H4 (cell line): ENCODE measurements around the gene NALCN. TPM values are rescaled to one million over a fixed set of nuclear protein-coding genes. Genes with fewer than 3 reads are reported as not detected.

ENCODE experiments used
- DNase-seq: peaks from one replicate; pipeline ENCODE4 v3.0.0-alpha.2; 2015; ENCODE audit warnings: low spot score
- total RNA-seq: library from RNA; depleted of rRNA; stranded (reverse); fragments of >200 nt; shearing (Covaris generic); gene quantifications from 2 replicates; pipeline ENCODE4 v1.2.3, GENCODE V29; 2014

NALCN gene
- total RNA-seq, 1 experiment from 2014 or later = 0.27 TPM

GRCh38 chr13:101127741-101128353 is 288.5 kb downstream of the NALCN start:
- peak; percentile 9 for DNase-seq

GRCh38 chr13:101123028-101123427 is 293.3 kb downstream of the NALCN start:
- DNase-seq = no peak

- DNase-seq = no peak
These were observed 294.7 kb downstream of the NALCN start for GRCh38 chr13:101121608-101122007.

- no peak for DNase-seq
These were observed 296.3 kb downstream of the NALCN start for GRCh38 chr13:101120007-101120406.

- DNase-seq = no peak
These were observed 299.5 kb downstream of the NALCN start for GRCh38 chr13:101116826-101117225.

GRCh38 chr13:101116341-101116740 is 300.0 kb downstream of the NALCN start:
- DNase-seq = no peak

GRCh38 chr13:101115762-101116171 is 300.5 kb downstream of the NALCN start:
- DNase-seq = no peak

- no peak for DNase-seq
These were observed 304.4 kb downstream of the NALCN start for GRCh38 chr13:101111894-101112293.

- no peak for DNase-seq
These were observed 307.3 kb downstream of the NALCN start for GRCh38 chr13:101109005-101109404.

- no peak for DNase-seq
These were observed 317.4 kb downstream of the NALCN start for GRCh38 chr13:101098873-101099272.

- DNase-seq = no peak
These were observed 323.3 kb downstream of the NALCN start for GRCh38 chr13:101092985-101093384.

GRCh38 chr13:101090287-101090686 is 326.0 kb downstream of the NALCN start:
- DNase-seq = no peak

- DNase-seq = no peak
These were observed 330.8 kb downstream of the NALCN start for GRCh38 chr13:101085551-101085950.

- DNase-seq = no peak
These were observed 333.9 kb downstream of the NALCN start for GRCh38 chr13:101082441-101082840.

- DNase-seq = no peak
These were observed 335.7 kb downstream of the NALCN start for GRCh38 chr13:101080616-101081015.

- peak; percentile 4 for DNase-seq
These were observed 351.0 kb downstream of the NALCN start for GRCh38 chr13:101065329-101065728.

- DNase-seq = no peak
These were observed 356.5 kb downstream of the NALCN start for GRCh38 chr13:101059793-101060192.

- DNase-seq = no peak
These were observed 357.5 kb downstream of the NALCN start for GRCh38 chr13:101058841-101059240.

- no peak for DNase-seq
These were observed 362.8 kb downstream of the NALCN start for GRCh38 chr13:101053301-101054093.

- no peak for DNase-seq
These were observed 367.0 kb downstream of the NALCN start for GRCh38 chr13:101049166-101049850.

GRCh38 chr13:101036546-101036945 is 379.8 kb downstream of the NALCN start:
- no peak for DNase-seq

- no peak for DNase-seq
These were observed 381.1 kb downstream of the NALCN start for GRCh38 chr13:101035119-101035620.
